Transverse colon (tissue), 4 donors: Measurements from ENCODE around the gene CCDC34. TPM values are rescaled to one million over a fixed set of nuclear protein-coding genes. Genes with fewer than 3 reads are reported as not detected.
A peak's percentile ranks its signal among the peaks of the same experiment; 100 is the strongest.

Experiments used
- DNase-seq: peaks from one replicate; pipeline ENCODE4 v3.0.0-alpha.2; 2019
- H3K27ac ChIP-seq, 4 donors: fragments of 200-600 bp; sonication (generic); 2 replicates each; pipeline ENCODE4 v1.5.1; 2016 to 2018; ENCODE audit warnings: inconsistent platforms in 4 of 4
- H3K27me3 ChIP-seq: fragments of 200-600 bp; sonication (generic); 2 replicates; pipeline ENCODE4 v1.5.1; 2017; ENCODE audit warnings: inconsistent platforms
- H3K36me3 ChIP-seq, 4 donors: fragments of 200-600 bp; sonication (generic); 2 replicates each; pipeline ENCODE4 v1.5.1; 2017 to 2019; ENCODE audit warnings: inconsistent platforms in 4 of 4
- H3K4me1 ChIP-seq, 4 donors: fragments of 200-600 bp; sonication (generic); 2 replicates each; pipeline ENCODE4 v1.5.1; 2017 to 2020; ENCODE audit warnings: inconsistent platforms in 4 of 4
- H3K4me3 ChIP-seq, 4 donors: fragments of 200-600 bp; sonication (generic); 1 replicate in 1 of 4; 2 replicates in 3 of 4; pipeline versions ENCODE4 v1.5.1 to v1.6.1; 2017 to 2019; ENCODE audit warnings: inconsistent platforms in 4 of 4
- H3K9me3 ChIP-seq, 2 donors: fragments of 200-600 bp; sonication (generic); 2 replicates each; pipeline ENCODE4 v1.5.1; 2017 to 2019; ENCODE audit warnings: inconsistent platforms in 2 of 2
- EP300 ChIP-seq: sonication (generic); formaldehyde crosslinking; IDR thresholded peaks from one replicate; pipeline ENCODE4 v1.6.1; 2017; ENCODE audit warnings: antibody characterized with exemption, low read depth
- POLR2A ChIP-seq: fragments of 450-650 bp; IDR thresholded peaks from one replicate; pipeline ENCODE4 v1.6.1; 2016; ENCODE audit warnings: antibody characterized with exemption, mild to moderate bottlenecking, moderate library complexity
- POLR2AphosphoS5 ChIP-seq, 3 donors: sonication (generic); formaldehyde crosslinking; IDR thresholded peaks; one replicate each; pipeline ENCODE4 v1.6.1; 2016; ENCODE audit warnings: antibody characterized with exemption in 3 of 3
- whole genome bisulfite sequencing, 2 donors: methylation state at CpG; one replicate each; pipeline ENCODE4 v1.1.5; 2018; ENCODE audit warnings: low coverage in 1 of 2; 5-methylcytosine and 5-hydroxymethylcytosine counted together
- in situ Hi-C, 4 donors: fragments of 200-750 bp; cut with MboI; loops; one replicate each; pipeline versions ENCODE4 v1.15.0 to v1.15.1; 2017; ENCODE audit warnings: low sequenced_read_pairs in 3 of 4, low pct_ligation_motif_present in 1 of 4, low pct_unique_long_range_greater_than_20kb in 1 of 4
- intact Hi-C: fragments of 100-400 bp; cut with DNase I; formaldehyde crosslinking; loops from one replicate; pipeline ENCODE4 v1.15.1; 2023; ENCODE audit warnings: low total_unique reads
- total RNA-seq, 4 donors: library from RNA; depleted of rRNA; stranded (reverse); fragments of >200 nt; gene quantifications; one replicate each; pipeline ENCODE4 v1.1.0, GENCODE V29; 2016
- TF ChIP-seq, protein P1 (sequence below), 5 experiments: fragments of 200-600 bp in 3 of 5; fragments of 450-650 bp in 2 of 5; sonication (generic) in 3 of 5; IDR thresholded peaks; 1 replicate in 2 of 5; 2 replicates in 3 of 5; pipeline ENCODE4 v1.5.1; 2016 to 2017; ENCODE audit warnings: antibody characterized with exemption in 5 of 5, inconsistent platforms in 3 of 5, mild to moderate bottlenecking in 2 of 5, moderate library complexity in 1 of 5

Gene CCDC34
- total RNA-seq, 4 donors from 2014 or later: 0.40 to 6.8 (median 5.6) TPM; not detected in 1

DNA sequence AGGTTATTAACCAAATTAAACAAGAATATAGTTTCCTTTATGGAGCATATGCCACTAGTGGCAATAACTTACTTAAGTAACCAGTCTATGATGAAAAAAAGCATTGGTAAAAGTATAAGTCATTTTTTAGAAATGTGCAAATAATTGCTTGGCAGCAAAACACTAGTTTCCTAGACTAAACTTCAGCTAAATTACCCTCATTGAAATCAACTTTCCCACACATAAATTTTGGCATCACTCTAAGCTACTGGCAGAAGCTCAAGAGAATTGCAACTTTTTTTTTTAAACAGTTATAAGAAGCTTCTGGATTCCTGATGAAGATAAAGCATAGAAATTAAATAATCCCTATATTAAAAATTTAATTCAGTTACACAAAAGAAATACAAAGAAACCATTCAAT, 12.5 kb downstream of the CCDC34 start:
- Histone ChIP-seq H3K36me3 (no peaks in the 10 kb centered on the region), H3K9me3 (no peaks in the 10 kb centered on the region), H3K27ac (no peak overlapping the region), H3K4me3 (no peak overlapping the region), H3K4me1 (peaks cover 8 to 39% (median 18%) of the 10 kb centered on the region in 4 donors), H3K27me3 (no peaks in the 10 kb centered on the region)
- in situ Hi-C loops: loop anchor here in 1 of 4 donors (25.0 kb wide), 1 partner anchor 112 kb away; the partner anchor contains the start of gene LGR4
- no peak for DNase-seq
- no peak for TF ChIP-seq POLR2AphosphoS5 (IDR thresholded peaks at IDR 0.05)
- no peak for TF ChIP-seq POLR2A
- TF ChIP-seq, protein P1, sequence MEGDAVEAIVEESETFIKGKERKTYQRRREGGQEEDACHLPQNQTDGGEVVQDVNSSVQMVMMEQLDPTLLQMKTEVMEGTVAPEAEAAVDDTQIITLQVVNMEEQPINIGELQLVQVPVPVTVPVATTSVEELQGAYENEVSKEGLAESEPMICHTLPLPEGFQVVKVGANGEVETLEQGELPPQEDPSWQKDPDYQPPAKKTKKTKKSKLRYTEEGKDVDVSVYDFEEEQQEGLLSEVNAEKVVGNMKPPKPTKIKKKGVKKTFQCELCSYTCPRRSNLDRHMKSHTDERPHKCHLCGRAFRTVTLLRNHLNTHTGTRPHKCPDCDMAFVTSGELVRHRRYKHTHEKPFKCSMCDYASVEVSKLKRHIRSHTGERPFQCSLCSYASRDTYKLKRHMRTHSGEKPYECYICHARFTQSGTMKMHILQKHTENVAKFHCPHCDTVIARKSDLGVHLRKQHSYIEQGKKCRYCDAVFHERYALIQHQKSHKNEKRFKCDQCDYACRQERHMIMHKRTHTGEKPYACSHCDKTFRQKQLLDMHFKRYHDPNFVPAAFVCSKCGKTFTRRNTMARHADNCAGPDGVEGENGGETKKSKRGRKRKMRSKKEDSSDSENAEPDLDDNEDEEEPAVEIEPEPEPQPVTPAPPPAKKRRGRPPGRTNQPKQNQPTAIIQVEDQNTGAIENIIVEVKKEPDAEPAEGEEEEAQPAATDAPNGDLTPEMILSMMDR (IDR thresholded peaks at IDR 0.05): no peak
- no peak for TF ChIP-seq EP300
- intact Hi-C loops: no loop called here

DNA sequence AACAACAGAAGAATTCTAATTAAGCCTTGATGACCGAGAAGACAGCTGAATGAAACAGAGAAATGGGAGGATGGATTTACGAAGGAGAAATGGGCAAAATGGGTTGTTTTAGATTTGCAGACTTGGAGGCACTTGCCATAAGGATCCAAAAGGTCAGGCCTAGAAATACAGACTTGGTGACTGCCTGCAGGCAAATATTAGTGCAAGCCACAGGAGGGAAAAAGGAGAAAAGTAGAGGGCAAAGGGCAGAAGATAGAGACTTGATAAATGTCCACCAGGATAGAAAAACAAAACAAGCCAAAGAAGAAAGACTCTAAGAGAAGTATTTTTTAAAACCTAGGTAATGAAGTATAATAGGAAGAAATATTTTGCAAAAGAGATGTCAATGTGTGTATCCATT, 13.1 kb downstream of the CCDC34 start:
- H3K9me3 ChIP-seq: no peaks in the 10 kb centered on the region
- no peak for DNase-seq
- no peaks in the 10 kb centered on the region for H3K27me3 ChIP-seq
- WGBS, 2 donors: 91 to 95% methylated on average over 2 of the region's 2 CpGs
- H3K27ac ChIP-seq: no peak overlapping the region
- TF ChIP-seq POLR2A: no peak
- TF ChIP-seq POLR2AphosphoS5 (IDR thresholded peaks at IDR 0.05): no peak
- TF ChIP-seq, protein P1 (IDR thresholded peaks at IDR 0.05): no peak
- no peak for TF ChIP-seq EP300
- peaks cover 8 to 35% (median 17%) of the 10 kb centered on the region in 4 donors for H3K4me1 ChIP-seq
- in situ Hi-C loops: loop anchor here in 1 of 4 donors (25.0 kb wide), 1 partner anchor 112 kb away; the partner anchor contains the start of gene LGR4
- no peak overlapping the region for H3K4me3 ChIP-seq
- H3K36me3 ChIP-seq: no peaks in the 10 kb centered on the region
- intact Hi-C loops: no loop called here

DNA sequence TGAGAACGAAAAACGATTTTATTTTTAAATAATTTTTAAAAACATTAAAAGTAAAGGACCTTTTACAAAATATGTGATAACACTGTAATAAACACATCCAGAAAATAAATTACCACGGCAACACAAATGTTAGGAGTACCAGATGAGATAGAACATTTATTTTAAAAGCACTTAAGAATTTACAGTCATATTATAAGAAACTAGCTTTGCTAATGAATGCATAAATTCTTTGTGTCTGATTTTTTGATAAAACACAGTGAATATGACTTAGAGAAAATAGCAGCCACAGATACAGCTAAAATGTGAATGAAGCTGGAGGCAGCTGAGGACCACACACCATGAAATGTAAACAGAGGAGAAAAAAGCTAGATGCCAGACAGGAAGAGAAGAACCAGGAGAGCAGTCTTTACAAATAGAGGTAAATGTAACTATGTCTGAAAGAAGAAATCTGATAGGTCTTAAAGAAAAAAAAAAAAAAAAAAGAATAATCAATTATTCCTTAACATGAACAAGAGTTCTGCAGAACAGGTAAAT, 14.6 kb downstream of the CCDC34 start:
- Histone ChIP-seq H3K27ac (no peak overlapping the region), H3K4me3 (no peak overlapping the region), H3K36me3 (no peaks in the 10 kb centered on the region), H3K27me3 (no peaks in the 10 kb centered on the region), H3K9me3 (no peaks in the 10 kb centered on the region), H3K4me1 (peaks cover 8 to 27% (median 11%) of the 10 kb centered on the region in 4 donors)
- no peak for DNase-seq
- intact Hi-C loops: no loop called here
- TF ChIP-seq, protein P1 (IDR thresholded peaks at IDR 0.05): no peak
- TF ChIP-seq POLR2AphosphoS5 (IDR thresholded peaks at IDR 0.05) (no peak), EP300 (no peak), POLR2A (no peak)
- in situ Hi-C loops: no loop called here
- WGBS, 2 donors: 19 to 22% methylated on average over 3 of the region's 3 CpGs

DNA sequence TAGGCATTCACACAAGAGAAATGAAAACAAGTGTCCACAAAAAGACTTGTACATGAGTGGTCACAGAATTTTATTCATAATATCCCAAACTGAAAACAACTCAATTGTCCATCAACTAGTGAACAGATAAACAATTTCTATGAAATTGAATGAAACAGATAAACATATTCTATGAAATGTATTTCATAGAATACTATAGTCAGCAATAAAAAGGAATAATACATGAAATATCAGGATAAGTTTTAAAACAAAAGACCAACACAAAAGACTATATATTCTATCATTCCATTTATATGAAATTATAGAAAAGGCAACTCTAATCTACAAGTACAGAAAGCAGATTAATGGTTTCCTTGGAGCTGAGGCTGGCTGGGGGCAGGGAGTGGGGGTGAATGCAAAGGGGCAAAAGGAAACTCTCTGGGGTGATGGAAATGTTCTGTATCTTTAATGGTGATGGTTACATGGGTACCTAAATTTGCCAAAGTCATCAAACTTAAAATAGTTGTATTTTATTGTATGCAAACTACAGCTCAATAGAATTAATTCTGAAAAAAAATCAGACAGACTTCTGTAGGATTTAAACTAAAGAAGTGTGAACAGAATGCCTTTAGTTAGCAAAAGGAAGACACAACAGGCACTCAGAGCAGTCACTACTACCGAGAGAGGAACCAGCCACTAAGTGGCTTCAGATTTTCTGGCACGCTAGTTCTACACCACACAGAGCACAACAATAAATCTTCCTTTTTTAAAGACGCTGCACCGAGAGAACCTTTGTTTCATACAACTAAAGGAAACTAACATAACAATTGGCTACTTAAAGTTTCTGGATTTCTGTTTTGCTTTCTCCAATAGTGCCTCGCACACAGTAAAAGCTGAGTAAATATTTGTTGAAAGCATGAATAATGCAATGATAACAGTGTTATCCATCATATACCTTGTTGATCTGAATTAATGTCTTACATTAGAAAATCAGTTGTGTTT, 15.4 kb downstream of the CCDC34 start:
- WGBS, 2 donors: 32 to 34% methylated on average over 5 of the region's 5 CpGs
- Histone ChIP-seq H3K27me3 (no peaks in the 10 kb centered on the region), H3K4me3 (no peak overlapping the region), H3K9me3 (no peaks in the 10 kb centered on the region), H3K27ac (peak overlapping the region in 1 of 4 donors; percentile 13), H3K36me3 (no peaks in the 10 kb centered on the region), H3K4me1 (peaks cover 8 to 27% (median 11%) of the 10 kb centered on the region in 4 donors)
- intact Hi-C loops (no loop called here), in situ Hi-C loops (no loop called here)
- TF ChIP-seq POLR2AphosphoS5 (IDR thresholded peaks at IDR 0.05) (no peak), POLR2A (no peak), EP300 (no peak)
- TF ChIP-seq, protein P1 (IDR thresholded peaks at IDR 0.05): no peak
- no peak for DNase-seq
